GM12891 (cell line): ENCODE results near the gene RABIF.
"Not testable (repeated sequence)": the region's sequence is repeated elsewhere in the genome, so short reads cannot be mapped to it uniquely, and the experiment has no call there.

Experiments used
- DNase-seq: peaks from one replicate; pipeline ENCODE4 v3.0.0; 2011; ENCODE audit warnings: low spot score; ENCODE audit not compliant: insufficient read length
- FAIRE-seq: peaks from 2 replicates; lab custom pipeline; 2011; peaks lifted over from hg19 to GRCh38; lab: Jason Lieb, UNC
- PAX5 ChIP-seq: IDR thresholded peaks from 2 replicates; pipeline ENCODE4 v1.6.1; 2011; ENCODE audit warnings: low read length, moderate library complexity, mild to moderate bottlenecking; ENCODE audit not compliant: insufficient read depth, severe bottlenecking
- POLR2A ChIP-seq: IDR thresholded peaks from 2 replicates; pipeline ENCODE4 v1.6.1; 2011; ENCODE audit warnings: low read depth, low read length, control low read depth
- POLR2AphosphoS5 ChIP-seq: IDR thresholded peaks from 2 replicates; pipeline ENCODE4 v1.6.1; 2011; ENCODE audit warnings: low read depth, low read length, control low read depth
- POU2F2 ChIP-seq: IDR thresholded peaks from 2 replicates; pipeline ENCODE4 v1.6.1; 2011; ENCODE audit warnings: low read depth, mild to moderate bottlenecking, control low read depth, low read length, moderate library complexity
- SPI1 ChIP-seq: IDR thresholded peaks from 2 replicates; pipeline ENCODE4 v1.6.1; 2011; ENCODE audit warnings: low read depth, low read length, control low read depth
- TAF1 ChIP-seq: IDR thresholded peaks from 2 replicates; pipeline ENCODE4 v1.6.1; 2011; ENCODE audit warnings: low read depth, low read length, control low read depth

The RABIF gene

DNA sequence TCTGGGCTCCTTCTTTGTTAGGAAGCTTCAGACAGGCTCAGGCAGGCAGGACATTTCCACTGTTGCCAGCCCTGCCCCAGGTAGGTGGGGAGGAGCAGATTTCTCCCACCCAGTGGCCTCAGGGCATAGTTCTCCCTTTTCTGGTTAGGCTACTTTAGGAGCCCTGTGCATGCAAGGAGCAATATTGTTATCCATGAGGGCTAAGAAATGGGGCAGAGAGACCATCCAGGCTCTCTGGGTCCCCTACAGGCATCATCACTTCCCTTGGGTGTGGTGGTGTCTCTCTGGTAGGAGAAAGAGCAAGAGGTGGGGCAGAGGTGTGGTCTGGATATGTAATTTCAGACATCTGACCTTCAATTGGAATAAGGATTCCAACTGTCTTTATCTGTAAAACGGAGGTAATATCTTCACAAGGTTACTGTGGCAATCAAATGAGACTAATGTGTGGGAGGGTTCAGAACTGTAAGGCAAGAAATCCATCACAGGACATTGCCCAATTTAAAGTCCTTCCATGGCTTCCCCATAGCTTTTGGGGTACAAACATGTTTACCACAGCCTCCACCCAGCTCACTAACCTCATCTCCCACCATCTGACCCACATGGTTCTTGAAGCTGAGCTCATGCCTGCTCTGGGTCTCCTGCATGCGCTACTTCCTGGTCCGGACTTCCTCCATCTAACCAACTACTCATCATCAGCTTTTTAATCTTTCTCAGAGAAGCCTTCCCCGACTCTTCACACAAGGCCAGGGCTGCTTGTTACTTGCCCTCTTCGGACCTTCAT, 52.1 kb downstream of the RABIF start:
- DNase-seq (no peak), FAIRE-seq (no peak)
- TF ChIP-seq POLR2AphosphoS5 = no peak
- TF ChIP-seq SPI1 = no peak
- TF ChIP-seq POU2F2 = no peak
- no peak for TF ChIP-seq TAF1

DNA sequence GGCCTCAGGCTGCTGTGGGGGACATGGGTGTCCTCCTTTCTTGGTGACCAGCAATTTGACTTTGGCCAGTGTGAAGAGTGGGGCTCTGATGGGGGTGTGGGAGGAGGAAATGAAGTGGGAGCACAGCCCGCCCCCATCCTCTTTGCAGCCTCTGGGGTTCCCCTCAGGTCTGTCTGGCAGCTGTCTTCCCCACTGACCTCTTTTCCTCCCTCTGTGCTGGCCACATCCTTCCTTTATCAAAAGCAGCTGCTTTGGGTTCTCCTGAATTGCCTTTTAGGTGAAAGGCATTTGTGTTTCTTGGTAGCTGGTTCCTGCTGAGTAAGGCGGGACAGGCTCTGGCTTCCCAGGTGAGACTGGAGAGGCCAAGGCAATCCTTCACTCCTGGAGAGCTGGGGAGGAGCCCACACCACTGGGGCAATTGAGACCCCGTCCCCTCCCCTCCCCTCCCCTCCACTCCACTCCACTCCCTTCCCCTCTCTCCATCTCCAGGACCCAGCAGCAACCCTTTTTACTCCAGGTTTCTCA, 53.3 kb downstream of the RABIF start:
- peak; percentile 5 for FAIRE-seq
- no peak for TF ChIP-seq SPI1
- TF ChIP-seq POLR2AphosphoS5 = no peak
- no peak for TF ChIP-seq POLR2A
- TF ChIP-seq PAX5 = no peak
- no peak for TF ChIP-seq TAF1
- no peak for TF ChIP-seq POU2F2

DNA sequence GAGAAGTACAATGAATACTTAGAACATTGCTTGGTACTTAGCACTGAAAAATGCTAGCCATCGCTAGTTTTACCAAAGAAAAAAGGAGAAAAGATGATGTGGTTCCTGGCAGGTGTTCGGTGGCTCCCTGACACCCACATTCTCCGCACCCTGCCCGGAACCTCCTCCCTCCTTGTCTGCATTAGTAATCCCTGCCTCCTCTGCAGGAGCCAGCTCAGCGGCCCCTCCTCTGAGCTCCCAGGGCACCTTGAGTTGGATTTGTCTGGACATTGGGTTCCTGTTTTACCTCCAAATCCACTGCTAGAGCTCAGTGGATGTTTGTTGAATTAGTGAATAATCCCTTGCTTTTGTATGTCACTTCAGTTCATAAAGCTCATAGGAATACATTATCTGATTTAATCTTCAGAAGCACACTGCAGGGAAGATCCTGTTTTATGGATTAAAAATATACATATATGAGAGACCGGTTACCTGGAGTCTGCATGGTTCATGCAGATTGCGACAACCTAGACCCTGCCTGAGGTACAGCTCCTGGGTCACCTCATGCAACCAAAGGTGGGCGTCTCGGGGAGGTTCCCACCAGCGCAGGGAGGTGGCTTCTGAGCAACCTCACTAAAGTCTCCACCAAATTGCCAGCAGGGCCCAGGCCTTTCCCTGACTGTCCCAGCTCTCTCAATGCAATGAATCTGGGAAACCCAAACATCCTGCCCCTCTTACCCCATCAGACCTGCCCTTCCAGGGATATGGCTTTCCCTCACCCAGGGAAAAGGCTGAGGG, 54.0 kb downstream of the RABIF start:
- TF ChIP-seq POLR2A (no peak), SPI1 (no peak)
- FAIRE-seq (no peak), DNase-seq (no peak)

More for the DNA sequence above, 53.3 kb downstream of the RABIF start:
- DNase-seq = no peak

DNA sequence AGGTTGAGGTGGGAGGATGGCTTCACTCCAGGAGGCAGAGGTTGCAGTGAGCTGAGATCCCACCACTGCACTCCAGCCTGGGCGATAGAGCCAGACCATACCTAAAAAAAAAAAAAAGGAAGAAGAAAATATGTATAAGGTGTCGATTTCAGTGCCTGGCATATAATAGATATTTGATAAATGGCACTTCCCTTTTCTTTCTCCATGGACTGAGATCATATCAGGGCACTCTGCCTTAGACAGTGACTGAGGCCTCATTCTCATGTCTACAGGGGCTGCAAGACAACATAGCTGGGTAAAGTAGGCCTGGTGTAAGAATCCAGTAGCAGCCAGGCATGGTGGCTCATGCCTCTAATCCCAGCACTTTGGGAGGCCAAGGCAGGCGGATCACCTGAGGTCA, 57.0 kb downstream of the RABIF start:
- DNase-seq (no peak), FAIRE-seq (no peak)
- TF ChIP-seq POLR2A (no peak), POLR2AphosphoS5 (no peak), SPI1 (peak; percentile 37; the same call in 1 of the 2 replicates), TAF1 (no peak), POU2F2 (no peak)

DNA sequence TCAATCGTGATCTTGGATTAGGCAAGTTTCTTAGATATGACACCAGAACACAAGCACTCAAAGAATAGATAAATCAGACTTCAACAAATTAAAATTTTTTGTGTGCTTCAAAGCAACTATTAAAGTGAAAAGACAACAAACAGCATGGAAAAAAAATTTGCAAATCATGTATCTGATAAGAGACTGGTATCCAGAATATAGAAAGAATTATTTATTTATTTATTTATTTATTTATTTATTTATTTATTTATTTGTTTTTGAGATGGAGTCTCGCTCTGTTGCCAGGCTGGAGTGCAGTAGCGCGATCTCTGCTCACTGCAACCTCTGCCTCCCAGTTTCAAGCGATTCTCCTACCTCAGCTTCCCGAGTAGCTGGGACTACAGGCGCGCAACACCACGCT, 59.7 kb downstream of the RABIF start:
- DNase-seq, FAIRE-seq: not testable (repeated sequence)
